IPS-18c (cell line): ENCODE measurements around the gene BLVRA.
A peak's percentile ranks its signal among the peaks of the same experiment; 100 is the strongest.
"Not testable (repeated sequence)": the region's sequence is repeated elsewhere in the genome, so short reads cannot be mapped to it uniquely, and the experiment has no call there.

ENCODE experiments used
- H3K4me3 ChIP-seq: 2 replicates; pipeline ENCODE4 v1.7.0; 2013; ENCODE audit warnings: low read depth, mild to moderate bottlenecking, low read length, moderate library complexity; ENCODE audit not compliant: insufficient read depth
- H3K9me3 ChIP-seq: one replicate; pipeline ENCODE4 v1.6.1; 2013; ENCODE audit warnings: mild to moderate bottlenecking, low read length, moderate library complexity; ENCODE audit not compliant: control insufficient read depth, insufficient read depth

Gene BLVRA

DNA sequence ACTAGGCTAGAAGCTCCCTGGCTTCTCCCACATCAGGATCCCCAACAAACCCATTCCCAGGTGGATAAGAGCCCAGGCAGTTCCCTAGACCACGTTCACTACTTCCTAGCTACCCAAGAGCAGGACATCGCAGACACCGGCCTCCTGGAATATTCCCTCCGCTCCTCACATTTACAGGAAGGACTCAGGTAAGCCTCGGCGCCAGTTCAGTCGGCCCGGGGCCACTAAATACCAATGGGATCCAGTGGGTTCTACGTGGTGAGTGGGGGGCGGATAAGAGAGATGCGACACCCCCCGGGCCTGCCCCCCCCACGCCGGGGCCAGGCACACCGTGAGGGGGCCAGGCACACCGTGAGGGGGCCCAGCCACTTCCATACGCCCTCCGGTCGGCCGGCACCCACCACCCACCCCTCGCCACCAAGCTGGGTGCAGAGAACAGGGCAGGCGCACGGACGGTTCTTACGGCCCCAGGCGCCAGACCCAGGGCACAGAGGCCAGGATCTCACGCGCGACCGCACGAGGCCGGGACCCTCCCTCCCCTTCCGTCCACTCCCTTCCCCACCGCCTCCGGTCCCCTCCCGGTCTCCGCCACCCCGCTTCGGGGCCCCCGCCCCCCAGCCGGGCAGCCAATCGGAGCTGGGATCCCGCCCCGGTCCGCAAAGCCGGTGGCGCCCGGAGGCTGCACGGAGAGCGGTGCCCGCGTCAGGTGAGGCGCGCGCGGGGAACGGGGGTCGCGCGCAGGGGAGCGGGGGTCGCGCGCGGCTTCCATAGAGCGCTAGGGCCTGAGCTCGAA lies at the start of gene BLVRA:
TSS of gene BLVRA (plus strand) at position 652 of the 793 bp plus-strand sequence. CDS start 12,479 bp downstream, outside the sequence.
- Histone ChIP-seq H3K9me3 (no peaks in the 10 kb centered on the region), H3K4me3 (peak within 1 kb of the TSS; percentile 73)

GRCh38 chr7:43711503-43711902 lies 47.0 kb upstream of the BLVRA start:
- Histone ChIP-seq H3K4me3 (no peak overlapping the region), H3K9me3 (no peaks in the 10 kb centered on the region)

DNA sequence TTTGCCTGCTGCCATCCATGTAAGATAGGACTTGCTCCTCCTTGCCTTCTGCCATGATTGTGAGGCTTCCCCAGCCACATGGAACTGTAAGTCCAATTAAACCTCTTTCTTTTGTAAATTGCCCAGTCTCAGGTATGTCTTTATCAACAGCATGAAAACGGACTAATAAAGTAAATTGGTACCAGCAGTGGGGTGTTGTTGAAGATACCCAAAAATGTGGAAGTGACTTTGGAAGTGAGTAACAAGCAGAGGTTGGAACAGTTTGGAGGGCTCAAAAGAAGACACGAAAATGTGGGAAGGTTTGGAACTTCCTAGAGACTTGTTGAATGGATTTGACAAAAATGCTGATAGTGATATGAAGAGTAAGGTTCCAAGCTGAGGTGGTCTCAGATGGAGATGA lies 42.5 kb upstream of the BLVRA start:
- not testable (repeated sequence) for H3K9me3 ChIP-seq, H3K4me3 ChIP-seq

GRCh38 chr7:43716598-43716997 lies 41.9 kb upstream of the BLVRA start:
- Histone ChIP-seq H3K9me3 (no peaks in the 10 kb centered on the region), H3K4me3 (no peak overlapping the region; the same call in 1 of the 2 replicates)

- H3K9me3 ChIP-seq: no peaks in the 10 kb centered on the region
Measured at GRCh38 chr7:43721193-43721806, 37.2 kb upstream of the BLVRA start.

DNA sequence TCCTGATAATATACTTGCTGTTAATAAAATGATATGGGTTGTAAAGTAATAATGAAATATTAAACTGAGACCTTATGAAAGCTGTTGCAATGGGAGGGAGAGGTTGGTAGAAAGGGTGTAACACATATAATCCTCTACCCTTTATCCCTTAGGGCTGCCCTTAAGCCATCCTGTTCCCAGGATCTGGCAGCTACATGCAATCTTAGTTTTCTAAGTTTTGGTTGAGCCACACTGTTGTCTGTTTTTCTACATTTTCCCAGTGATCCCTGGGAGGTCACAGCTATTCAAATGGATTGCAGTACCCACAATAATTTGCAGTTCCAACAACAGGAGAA lies 35.5 kb upstream of the BLVRA start:
- Histone ChIP-seq H3K9me3 (no peaks in the 10 kb centered on the region), H3K4me3 (no peak overlapping the region)

More at GRCh38 chr7:43721193-43721806, 37.2 kb upstream of the BLVRA start:
- H3K4me3 ChIP-seq: no peak overlapping the region

- Histone ChIP-seq H3K9me3 (no peaks in the 10 kb centered on the region), H3K4me3 (no peak overlapping the region)
Measured at GRCh38 chr7:43725251-43725650, 33.2 kb upstream of the BLVRA start.

GRCh38 chr7:43726466-43726865 lies 32.0 kb upstream of the BLVRA start:
- no peaks in the 10 kb centered on the region for H3K9me3 ChIP-seq
- no peak overlapping the region for H3K4me3 ChIP-seq

DNA sequence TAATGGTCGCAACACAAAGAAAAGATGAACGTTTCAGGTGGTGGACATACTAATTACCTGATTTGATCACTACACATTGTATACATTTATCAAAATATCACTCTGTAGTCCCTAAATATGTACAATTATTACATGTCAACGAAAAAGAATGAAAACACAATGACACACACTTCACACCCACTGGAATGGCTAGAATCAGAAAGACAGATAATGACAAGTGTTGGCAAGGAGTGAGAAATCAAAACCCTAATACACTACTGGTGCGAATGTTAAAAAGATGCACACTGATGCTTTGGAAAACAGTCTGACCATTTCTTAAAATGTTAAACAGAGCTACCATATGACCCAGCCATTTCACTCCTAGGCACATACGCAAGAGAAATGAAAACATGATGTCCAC lies 31.5 kb upstream of the BLVRA start:
- Histone ChIP-seq H3K9me3 (no peaks in the 10 kb centered on the region), H3K4me3 (no peak overlapping the region)

DNA sequence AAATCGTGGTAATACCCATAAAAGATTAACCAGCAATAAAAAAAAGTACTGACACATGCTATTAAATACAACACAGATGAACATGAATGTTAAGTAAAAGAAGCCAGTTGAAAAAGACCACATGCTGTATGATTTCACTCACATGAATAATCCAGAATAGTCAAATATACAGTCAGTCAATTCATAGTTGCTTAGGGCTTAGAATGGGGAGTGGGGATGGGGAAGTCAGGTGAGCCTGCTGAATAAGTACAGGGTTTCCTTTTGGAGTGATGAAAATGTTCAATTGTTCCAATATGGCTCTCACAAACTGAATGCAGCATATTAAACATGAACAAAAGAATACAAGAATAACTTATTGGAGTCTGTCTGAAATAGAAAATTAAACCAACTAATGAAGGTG lies 31.0 kb upstream of the BLVRA start:
- no peak overlapping the region for H3K4me3 ChIP-seq
- H3K9me3 ChIP-seq: no peaks in the 10 kb centered on the region

DNA sequence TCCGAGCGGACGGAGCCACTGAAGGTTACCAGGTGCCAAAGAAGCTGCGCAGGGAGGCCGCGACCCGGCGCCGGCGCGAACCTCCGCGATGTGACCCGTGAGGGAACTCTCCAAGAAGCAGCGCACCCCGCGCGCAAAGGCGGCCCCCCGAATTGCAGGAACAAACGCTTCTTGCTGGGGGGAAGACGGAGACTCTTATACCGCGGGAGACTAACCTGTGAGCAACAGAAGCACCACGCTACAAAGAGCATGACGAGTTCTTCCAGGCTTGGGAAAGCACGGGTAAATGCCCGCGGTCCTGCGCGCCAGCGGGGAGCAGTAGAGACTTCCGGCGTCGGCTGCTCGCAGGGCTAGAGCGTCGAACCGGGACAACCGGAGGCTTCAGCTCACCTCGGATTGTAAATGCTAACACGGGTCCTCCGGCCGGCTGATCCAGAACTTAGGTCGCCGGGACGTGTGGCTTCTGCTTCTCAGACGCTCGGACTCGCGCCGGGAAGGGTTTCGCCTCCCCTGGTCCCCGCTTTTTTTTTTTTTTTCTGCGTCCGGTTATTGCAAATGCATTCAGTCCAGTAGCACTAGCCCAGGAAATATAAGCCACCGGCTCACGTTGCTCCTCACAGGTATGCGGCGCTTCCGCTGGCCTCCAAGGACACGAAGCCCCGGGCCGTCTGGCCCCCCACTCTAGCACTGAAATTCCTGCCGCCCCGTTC lies 29.1 kb upstream of the BLVRA start, which contains the start of gene COA1:
TSS of gene COA1 (minus strand) at position 310 of the 710 bp plus-strand sequence. CDS start 80,909 bp downstream, outside the sequence.
- no peaks in the 10 kb centered on the region for H3K9me3 ChIP-seq
- H3K4me3 ChIP-seq: peak within 1 kb of the TSS; percentile 91

- Histone ChIP-seq H3K9me3 (no peaks in the 10 kb centered on the region), H3K4me3 (peak overlapping the region; percentile 91)
Measured at GRCh38 chr7:43729924-43730248, 28.6 kb upstream of the BLVRA start.

- not testable (repeated sequence) for H3K9me3 ChIP-seq, H3K4me3 ChIP-seq
Measured at GRCh38 chr7:43731494-43731893, 27.0 kb upstream of the BLVRA start.

GRCh38 chr7:43734575-43735332 lies 23.7 kb upstream of the BLVRA start:
- H3K4me3 ChIP-seq, H3K9me3 ChIP-seq: not testable (repeated sequence)

DNA sequence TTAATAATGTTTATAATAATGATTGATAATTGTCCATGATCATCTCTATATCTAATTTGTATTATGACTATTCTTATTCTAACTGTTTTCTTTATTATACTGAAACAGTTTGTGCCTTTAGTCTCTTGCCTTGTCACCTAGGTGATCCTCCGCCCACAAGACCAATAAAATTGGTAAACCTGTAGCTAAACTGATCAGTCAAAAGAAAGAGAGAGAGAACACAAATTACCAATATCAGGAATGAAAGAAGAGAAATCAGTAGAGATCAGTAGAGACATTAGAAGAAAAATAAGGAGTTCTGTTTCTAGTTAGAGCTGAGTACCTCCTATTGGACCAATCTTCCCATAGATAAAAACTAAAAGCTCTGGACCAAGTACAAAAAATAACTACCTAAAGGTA lies 23.1 kb upstream of the BLVRA start:
- no peak overlapping the region for H3K4me3 ChIP-seq
- peaks cover 4% of the 10 kb centered on the region for H3K9me3 ChIP-seq

GRCh38 chr7:43735802-43736603 lies 22.5 kb upstream of the BLVRA start:
- Histone ChIP-seq H3K4me3 (no peak overlapping the region), H3K9me3 (peaks cover 4% of the 10 kb centered on the region)
